ENCODE data around the gene HSF2.

DNA sequence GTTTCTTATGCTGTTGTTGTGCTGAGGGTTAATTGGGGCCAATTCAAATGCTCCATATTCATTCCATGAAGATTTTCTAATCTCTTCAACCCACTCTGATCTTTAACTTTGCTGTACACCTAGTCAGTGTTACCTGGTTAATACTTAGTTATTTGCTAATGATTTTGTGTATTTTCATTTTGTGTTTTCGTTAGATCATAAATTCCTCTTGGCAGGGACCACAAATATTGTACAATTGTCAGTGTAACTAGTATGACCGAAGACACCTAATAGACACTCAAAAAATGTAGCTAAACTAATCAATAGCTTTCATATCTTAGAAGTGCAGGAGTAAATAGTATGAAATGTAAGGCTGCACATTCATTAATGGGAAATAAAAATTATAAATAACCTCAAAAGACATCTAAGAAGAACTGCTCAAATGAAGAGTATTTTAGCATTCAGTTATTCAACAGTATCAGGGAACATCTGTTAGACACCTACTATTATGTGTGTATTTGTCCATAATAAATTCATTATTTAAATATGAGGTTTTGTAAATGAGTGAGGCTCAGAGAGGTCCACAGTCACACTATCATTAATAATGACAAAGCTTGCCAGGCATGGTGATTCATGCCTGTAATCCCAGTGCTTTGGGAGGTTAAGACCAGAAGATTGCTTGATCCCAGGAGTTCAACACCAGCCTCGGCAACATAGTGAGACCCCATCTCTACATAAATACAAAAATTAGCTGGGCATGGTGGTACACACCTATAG lies 13.4 kb upstream of the HSF2 start:
- TF ChIP-seq, protein P1, sequence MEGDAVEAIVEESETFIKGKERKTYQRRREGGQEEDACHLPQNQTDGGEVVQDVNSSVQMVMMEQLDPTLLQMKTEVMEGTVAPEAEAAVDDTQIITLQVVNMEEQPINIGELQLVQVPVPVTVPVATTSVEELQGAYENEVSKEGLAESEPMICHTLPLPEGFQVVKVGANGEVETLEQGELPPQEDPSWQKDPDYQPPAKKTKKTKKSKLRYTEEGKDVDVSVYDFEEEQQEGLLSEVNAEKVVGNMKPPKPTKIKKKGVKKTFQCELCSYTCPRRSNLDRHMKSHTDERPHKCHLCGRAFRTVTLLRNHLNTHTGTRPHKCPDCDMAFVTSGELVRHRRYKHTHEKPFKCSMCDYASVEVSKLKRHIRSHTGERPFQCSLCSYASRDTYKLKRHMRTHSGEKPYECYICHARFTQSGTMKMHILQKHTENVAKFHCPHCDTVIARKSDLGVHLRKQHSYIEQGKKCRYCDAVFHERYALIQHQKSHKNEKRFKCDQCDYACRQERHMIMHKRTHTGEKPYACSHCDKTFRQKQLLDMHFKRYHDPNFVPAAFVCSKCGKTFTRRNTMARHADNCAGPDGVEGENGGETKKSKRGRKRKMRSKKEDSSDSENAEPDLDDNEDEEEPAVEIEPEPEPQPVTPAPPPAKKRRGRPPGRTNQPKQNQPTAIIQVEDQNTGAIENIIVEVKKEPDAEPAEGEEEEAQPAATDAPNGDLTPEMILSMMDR (IDR thresholded peaks at IDR 0.05 in 2 of 3, conservative IDR thresholded peaks at IDR 0.05 in 1 of 3; ENCODE audit: borderline replicate concordance in 1 of 3, insufficient read depth in 1 of 3, low read depth in 2 of 3, low read length in 2 of 3): no peak
- TF ChIP-seq, protein P2, sequence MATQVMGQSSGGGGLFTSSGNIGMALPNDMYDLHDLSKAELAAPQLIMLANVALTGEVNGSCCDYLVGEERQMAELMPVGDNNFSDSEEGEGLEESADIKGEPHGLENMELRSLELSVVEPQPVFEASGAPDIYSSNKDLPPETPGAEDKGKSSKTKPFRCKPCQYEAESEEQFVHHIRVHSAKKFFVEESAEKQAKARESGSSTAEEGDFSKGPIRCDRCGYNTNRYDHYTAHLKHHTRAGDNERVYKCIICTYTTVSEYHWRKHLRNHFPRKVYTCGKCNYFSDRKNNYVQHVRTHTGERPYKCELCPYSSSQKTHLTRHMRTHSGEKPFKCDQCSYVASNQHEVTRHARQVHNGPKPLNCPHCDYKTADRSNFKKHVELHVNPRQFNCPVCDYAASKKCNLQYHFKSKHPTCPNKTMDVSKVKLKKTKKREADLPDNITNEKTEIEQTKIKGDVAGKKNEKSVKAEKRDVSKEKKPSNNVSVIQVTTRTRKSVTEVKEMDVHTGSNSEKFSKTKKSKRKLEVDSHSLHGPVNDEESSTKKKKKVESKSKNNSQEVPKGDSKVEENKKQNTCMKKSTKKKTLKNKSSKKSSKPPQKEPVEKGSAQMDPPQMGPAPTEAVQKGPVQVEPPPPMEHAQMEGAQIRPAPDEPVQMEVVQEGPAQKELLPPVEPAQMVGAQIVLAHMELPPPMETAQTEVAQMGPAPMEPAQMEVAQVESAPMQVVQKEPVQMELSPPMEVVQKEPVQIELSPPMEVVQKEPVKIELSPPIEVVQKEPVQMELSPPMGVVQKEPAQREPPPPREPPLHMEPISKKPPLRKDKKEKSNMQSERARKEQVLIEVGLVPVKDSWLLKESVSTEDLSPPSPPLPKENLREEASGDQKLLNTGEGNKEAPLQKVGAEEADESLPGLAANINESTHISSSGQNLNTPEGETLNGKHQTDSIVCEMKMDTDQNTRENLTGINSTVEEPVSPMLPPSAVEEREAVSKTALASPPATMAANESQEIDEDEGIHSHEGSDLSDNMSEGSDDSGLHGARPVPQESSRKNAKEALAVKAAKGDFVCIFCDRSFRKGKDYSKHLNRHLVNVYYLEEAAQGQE (IDR thresholded peaks at IDR 0.05; ENCODE audit: low read depth): no peak
- TF ChIP-seq JUND (IDR thresholded peaks at IDR 0.05) (no peak), SIN3A (IDR thresholded peaks at IDR 0.05; ENCODE audit: low read depth) (no peak), POLR2A (IDR thresholded peaks at IDR 0.05; ENCODE audit: borderline replicate concordance, extremely low read depth, insufficient read depth, insufficient read length) (no peak), POLR2AphosphoS5 (IDR thresholded peaks at IDR 0.05; ENCODE audit: low read depth, low read length) (no peak), EZH2 (IDR thresholded peaks at IDR 0.05) (no peak), EZH2phosphoT487 (IDR thresholded peaks at IDR 0.05; ENCODE audit: borderline replicate concordance) (no peak)
- TF ChIP-seq, protein P3, sequence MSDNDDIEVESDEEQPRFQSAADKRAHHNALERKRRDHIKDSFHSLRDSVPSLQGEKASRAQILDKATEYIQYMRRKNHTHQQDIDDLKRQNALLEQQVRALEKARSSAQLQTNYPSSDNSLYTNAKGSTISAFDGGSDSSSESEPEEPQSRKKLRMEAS (IDR thresholded peaks at IDR 0.05): no peak

Measured in HCT116 (cell line).